Heart right ventricle (tissue), 16 donors: ENCODE data around the gene FAM76B. TPM values are rescaled to one million over a fixed set of nuclear protein-coding genes. Genes with fewer than 3 reads are reported as not detected.
"Not testable (repeated sequence)": the region's sequence is repeated elsewhere in the genome, so short reads cannot be mapped to it uniquely, and the experiment has no call there.

Source experiments
- ATAC-seq, 8 donors: fragments of 200-7000 bp; cut with Tn5 transposase; one replicate each; pipeline ENCODE4 v1.9.1; 2020; ENCODE audit warnings: mild to moderate bottlenecking in 8 of 8, moderate library complexity in 8 of 8, moderate number of reproducible peaks in 1 of 8
- DNase-seq, 2 donors: peaks; one replicate each; pipeline ENCODE4 v3.0.0-alpha.2; 2020
- H3K27ac ChIP-seq, 10 donors: fragments of 200-600 bp; sonication (generic) in 2 of 10; one replicate each; pipeline versions ENCODE4 v1.5.0 to v1.8.0; 2020 to 2022; ENCODE audit warnings: mild to moderate bottlenecking in 3 of 10
- H3K27me3 ChIP-seq, 7 donors: fragments of 200-600 bp; one replicate each; pipeline ENCODE4 v1.8.0; 2021 to 2022; ENCODE audit warnings: mild to moderate bottlenecking in 2 of 7
- H3K36me3 ChIP-seq, 9 donors: fragments of 200-600 bp; sonication (generic) in 1 of 9; one replicate each; pipeline versions ENCODE4 v1.5.0 to v1.8.0; 2020 to 2022; ENCODE audit warnings: mild to moderate bottlenecking in 2 of 9
- H3K4me1 ChIP-seq, 9 donors: fragments of 200-600 bp; sonication (generic) in 1 of 9; one replicate each; pipeline versions ENCODE4 v1.5.0 to v1.8.0; 2020 to 2022; ENCODE audit warnings: mild to moderate bottlenecking in 4 of 9
- H3K4me3 ChIP-seq, 10 donors: fragments of 200-600 bp; sonication (generic) in 2 of 10; one replicate each; pipeline versions ENCODE4 v1.5.0 to v1.8.0; 2020 to 2022; ENCODE audit warnings: mild to moderate bottlenecking in 7 of 10, moderate library complexity in 2 of 10
- H3K9me3 ChIP-seq, 11 donors: fragments of 200-600 bp in 10 of 11; sonication (generic) in 2 of 11; one replicate each; pipeline versions ENCODE4 v1.5.0 to v1.8.0; 2013 to 2022; ENCODE audit warnings: mild to moderate bottlenecking in 2 of 11, control low read depth in 1 of 11, moderate library complexity in 1 of 11
- WGBS, 2 donors: extraction: QIAGEN DNeasy Blood & Tissue Kit; methylation state at CpG; one replicate each; pipeline ENCODE4 v1.1.7; 2013; ENCODE audit warnings: inconsistent platforms in 1 of 2; 5-methylcytosine and 5-hydroxymethylcytosine counted together
- intact Hi-C, 10 donors: fragments of 100-400 bp; cut with DNase I; formaldehyde crosslinking; loops; one replicate each; pipeline versions ENCODE4 v1.11.1 to v1.14.2; 2022
- polyA plus RNA-seq, 2 donors: library from polyadenylated mRNA; stranded (reverse); fragments of 200-250 nt; gene quantifications; one replicate each; pipeline ENCODE4 v1.2.3, GENCODE V29; 2013
- total RNA-seq, 10 donors: library from RNA; stranded (reverse); fragmentation: NEBNext Ultra II Directional in 3 of 10; extraction: Animal tissue kit (Norgen Biotek cat#: 25700) in 3 of 10; gene quantifications; one replicate each; pipeline versions ENCODE4 v1.2.1 to v1.2.4, GENCODE V29; 2021 to 2023
- TF ChIP-seq, protein P1 (sequence below), 9 donors: fragments of 200-600 bp; sonication (generic) in 2 of 9; IDR thresholded peaks; one replicate each; pipeline versions ENCODE4 v1.5.0 to v1.8.0; 2021 to 2022; ENCODE audit warnings: antibody characterized with exemption in 9 of 9, mild to moderate bottlenecking in 5 of 9, moderate library complexity in 1 of 9
- donor health status: Arrhythmogenic right ventricular cardiomyopathy.
- donor health status: ischemic (EF 13 %, LVEDD 7.1; RV severe dilation, severe dysfunction).
- donor health status: healthy with polysubstance abuse.
- donor health status: DM: no; HTN: yes; CAD: no.
- donor health status: DM: no; HTN: no; CAD: no.
- donor health status: ischemic (EF 25% LVEDD 6.9; RV normal size, moderate dysfunction).
- donor health status: ischemic (EF 25% LVEDD 5.7; RV mildly dilated, moderate dysfunction).
- donor health status: healthy.
- donor health status: DM: yes; HTN: yes; CAD: no.
- donor health status: Ischemic cardiomyopathy.
- donor health status: ischemic (EF 35%, LVEDD 5.7; RV mildly dilated, moderate dysfunction).
- donor health status: nonischemic (EF 11% LVEDD 7.7; RV severe dilation, severe dysfunction).
- donor health status: DM: yes; HTN: yes; CAD: no.
- donor health status: PGD.
- donor health status: ischemic (EF 29% LVEDD 5.4; RV normal size, mild dysfunction).
- donor health status: nonischemic (EF 23%, LVEDD 6.1; RV moderate dilation, normal function).

Gene FAM76B
- total and polyA plus RNA-seq, 12 donors: 4.1 to 9.9 (median 7.7) TPM

DNA sequence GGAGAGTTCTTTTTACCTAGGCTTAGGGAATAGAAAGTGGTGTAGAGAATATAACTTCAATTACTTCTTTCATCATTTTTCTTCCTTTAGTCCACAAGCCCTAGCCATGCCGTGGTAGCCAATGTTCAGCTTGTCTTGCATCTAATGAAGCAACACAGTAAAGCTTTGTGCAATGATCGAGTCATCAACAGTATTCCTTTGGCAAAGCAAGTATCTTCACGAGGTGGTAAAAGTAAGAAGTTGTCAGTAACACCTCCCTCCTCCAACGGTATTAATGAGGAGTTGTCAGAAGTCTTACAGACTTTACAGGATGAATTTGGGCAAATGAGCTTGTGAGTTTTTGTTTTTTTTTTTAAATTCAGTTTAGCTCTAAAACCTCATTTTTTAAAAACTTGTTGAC lies 38.1 kb upstream of the FAM76B start:
- Histone ChIP-seq H3K4me1 (no peaks in the 10 kb centered on the region), H3K9me3 (no peaks in the 10 kb centered on the region), H3K27me3 (no peaks in the 10 kb centered on the region), H3K4me3 (no peak overlapping the region), H3K27ac (no peak overlapping the region), H3K36me3 (peaks cover 0 to 95% (median 24%) of the 10 kb centered on the region in 9 donors)
- TF ChIP-seq, protein P1, sequence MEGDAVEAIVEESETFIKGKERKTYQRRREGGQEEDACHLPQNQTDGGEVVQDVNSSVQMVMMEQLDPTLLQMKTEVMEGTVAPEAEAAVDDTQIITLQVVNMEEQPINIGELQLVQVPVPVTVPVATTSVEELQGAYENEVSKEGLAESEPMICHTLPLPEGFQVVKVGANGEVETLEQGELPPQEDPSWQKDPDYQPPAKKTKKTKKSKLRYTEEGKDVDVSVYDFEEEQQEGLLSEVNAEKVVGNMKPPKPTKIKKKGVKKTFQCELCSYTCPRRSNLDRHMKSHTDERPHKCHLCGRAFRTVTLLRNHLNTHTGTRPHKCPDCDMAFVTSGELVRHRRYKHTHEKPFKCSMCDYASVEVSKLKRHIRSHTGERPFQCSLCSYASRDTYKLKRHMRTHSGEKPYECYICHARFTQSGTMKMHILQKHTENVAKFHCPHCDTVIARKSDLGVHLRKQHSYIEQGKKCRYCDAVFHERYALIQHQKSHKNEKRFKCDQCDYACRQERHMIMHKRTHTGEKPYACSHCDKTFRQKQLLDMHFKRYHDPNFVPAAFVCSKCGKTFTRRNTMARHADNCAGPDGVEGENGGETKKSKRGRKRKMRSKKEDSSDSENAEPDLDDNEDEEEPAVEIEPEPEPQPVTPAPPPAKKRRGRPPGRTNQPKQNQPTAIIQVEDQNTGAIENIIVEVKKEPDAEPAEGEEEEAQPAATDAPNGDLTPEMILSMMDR (IDR thresholded peaks at IDR 0.05): no peak
- intact Hi-C loops: no loop called here
- WGBS, 2 donors: 86 to 90% methylated on average over 4 of the region's 4 CpGs
- ATAC-seq: no peak
- DNase-seq: no peak

DNA sequence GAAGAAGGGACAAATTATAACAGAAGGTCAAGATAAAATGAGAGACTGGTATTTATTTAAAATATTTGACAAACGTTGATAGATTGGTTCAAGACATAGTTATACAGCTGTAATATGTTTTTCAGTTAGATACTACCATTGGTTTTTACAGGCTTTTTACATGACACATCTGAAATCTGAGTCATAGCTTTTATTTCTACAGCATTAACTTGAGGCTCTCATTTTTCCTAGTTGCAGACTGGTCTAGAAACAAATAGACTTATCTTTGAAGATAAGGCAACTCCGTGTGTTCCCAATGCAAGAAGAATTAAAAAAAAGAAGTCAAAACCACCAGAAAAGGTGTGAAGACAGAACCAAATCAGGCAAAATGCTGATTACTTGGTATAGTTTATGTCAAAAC lies 32.1 kb upstream of the FAM76B start:
- no peak overlapping the region for H3K27ac ChIP-seq
- no peaks in the 10 kb centered on the region for H3K4me1 ChIP-seq
- intact Hi-C loops: no loop called here
- no peaks in the 10 kb centered on the region for H3K9me3 ChIP-seq
- DNase-seq (no peak), ATAC-seq (no peak)
- H3K27me3 ChIP-seq: no peaks in the 10 kb centered on the region
- H3K36me3 ChIP-seq: peaks cover 0 to 81% (median 7%) of the 10 kb centered on the region in 9 donors
- TF ChIP-seq, protein P1 (IDR thresholded peaks at IDR 0.05): no peak
- 64 to 71% methylated on average over 2 of the region's 2 CpGs for WGBS, 2 donors
- no peak overlapping the region for H3K4me3 ChIP-seq

DNA sequence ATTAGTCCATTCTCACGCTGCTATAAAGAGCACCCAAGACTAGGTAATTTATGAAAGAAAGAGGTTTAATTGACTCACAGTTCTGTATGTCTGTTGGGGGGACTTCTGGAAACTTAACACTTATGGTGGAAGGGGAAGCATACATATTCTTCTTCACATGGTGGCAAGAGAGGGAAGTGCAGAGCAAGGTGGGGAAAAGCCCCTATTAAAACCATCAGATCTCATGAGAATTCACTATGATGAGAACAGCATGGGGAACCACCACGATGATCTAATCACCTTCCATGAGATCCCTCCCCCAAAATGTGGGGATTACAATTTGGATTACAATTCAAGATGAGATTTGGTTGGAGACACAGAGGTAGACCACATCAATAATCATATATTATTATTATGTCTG lies 26.5 kb upstream of the FAM76B start:
- TF ChIP-seq, protein P1 (IDR thresholded peaks at IDR 0.05): no peak
- WGBS, 2 donors: 96 to 98% methylated on average over 2 of the region's 2 CpGs
- ATAC-seq (no peak), DNase-seq (no peak)
- Histone ChIP-seq H3K36me3 (peaks cover 0 to 64% (median 7%) of the 10 kb centered on the region in 9 donors), H3K4me3 (no peak overlapping the region), H3K9me3 (peaks cover 0 to under 1% (median 0%) of the 10 kb centered on the region in 11 donors), H3K4me1 (no peaks in the 10 kb centered on the region), H3K27me3 (no peaks in the 10 kb centered on the region), H3K27ac (no peak overlapping the region)
- intact Hi-C loops: no loop called here

DNA sequence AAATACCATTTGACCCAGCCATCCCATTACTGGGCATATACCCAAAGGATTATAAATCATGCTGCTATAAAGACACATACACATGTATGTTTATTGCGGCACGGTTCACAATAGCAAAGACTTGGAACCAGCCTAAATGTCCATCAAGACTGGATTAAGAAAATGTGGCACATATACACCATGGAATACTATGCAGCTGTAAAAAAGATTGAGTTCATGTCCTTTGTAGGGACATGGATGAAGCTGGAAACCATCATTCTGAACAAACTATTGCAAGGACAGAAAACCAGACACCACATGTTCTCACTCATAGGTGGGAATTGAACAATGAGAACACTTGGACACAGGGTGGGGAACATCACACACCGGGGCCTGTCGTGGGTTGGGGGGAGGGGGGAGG lies 21.5 kb upstream of the FAM76B start:
- H3K4me1 ChIP-seq, ATAC-seq, H3K9me3 ChIP-seq, H3K4me3 ChIP-seq, intact Hi-C loops, H3K27me3 ChIP-seq, H3K27ac ChIP-seq, DNase-seq: not testable (repeated sequence)
- 99 to 100% methylated on average over 4 of the region's 4 CpGs for WGBS, 2 donors
- peaks cover 0 to 43% (median 6%) of the 10 kb centered on the region in 9 donors for H3K36me3 ChIP-seq

DNA sequence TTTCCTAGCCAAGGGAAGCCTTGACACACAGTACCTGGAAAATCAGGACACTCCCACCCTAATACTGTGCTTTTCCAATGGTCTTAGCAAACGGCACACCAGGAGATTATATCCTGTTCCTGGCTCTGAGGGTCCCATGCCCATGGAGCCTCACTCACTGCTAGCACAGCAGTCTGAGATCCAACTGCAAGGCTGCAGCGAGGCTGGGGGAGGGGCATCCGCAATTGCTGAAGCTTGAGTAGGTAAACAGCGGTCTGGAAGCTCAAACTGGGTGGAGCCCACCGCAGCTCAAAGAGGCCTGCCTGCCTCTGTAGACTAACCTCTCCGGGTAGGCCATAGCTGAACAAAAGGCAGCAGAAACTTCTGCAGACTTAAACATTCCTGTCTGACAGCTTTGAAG lies 16.9 kb upstream of the FAM76B start:
- DNase-seq, ATAC-seq, intact Hi-C loops, H3K27ac ChIP-seq, H3K27me3 ChIP-seq, H3K4me3 ChIP-seq, H3K9me3 ChIP-seq, H3K4me1 ChIP-seq: not testable (repeated sequence)
- H3K36me3 ChIP-seq: peaks cover 0 to 41% (median 8%) of the 10 kb centered on the region in 9 donors
- WGBS, 2 donors: 91 to 96% methylated on average over 6 of the region's 6 CpGs
